GM19463 (cell line): ENCODE results near the gene RSRC1.
A peak's percentile ranks its signal among the peaks of the same experiment; 100 is the strongest.
"Not testable (repeated sequence)": the region's sequence is repeated elsewhere in the genome, so short reads cannot be mapped to it uniquely, and the experiment has no call there.

Experiments
- ATAC-seq: cut with Tn5 transposase; IDR thresholded peaks from one replicate; pipeline ENCODE4 v1.9.1; 2021; ENCODE audit warnings: mild to moderate bottlenecking, moderate library complexity; ENCODE audit not compliant: unreplicated experiment

The RSRC1 gene

DNA sequence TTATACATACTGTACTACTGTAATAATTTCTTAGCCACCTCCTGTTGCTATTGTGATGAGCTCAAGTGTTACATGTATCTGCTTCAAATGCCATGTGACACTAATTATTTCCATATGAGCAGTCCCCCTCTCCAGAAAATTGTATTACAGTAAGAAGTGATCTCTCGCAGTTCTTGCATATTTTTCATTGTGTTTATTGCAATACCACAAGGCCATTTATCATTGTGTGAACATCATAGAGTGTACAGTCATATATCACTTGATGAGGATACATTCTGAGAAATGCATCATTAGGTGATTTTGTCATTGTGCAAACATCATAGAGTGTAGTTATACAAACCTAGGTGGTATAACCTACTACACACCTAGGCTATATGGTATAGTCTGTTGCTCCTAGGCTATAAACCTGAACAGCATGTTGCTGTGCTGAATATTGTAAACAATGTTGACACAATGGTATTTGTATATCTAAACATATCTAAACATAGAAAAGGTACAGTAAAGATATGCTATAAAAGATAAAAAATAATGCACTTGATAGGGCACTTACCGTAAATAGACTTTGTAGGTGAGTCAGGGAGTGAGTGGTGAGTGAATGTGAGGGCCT, 271.5 kb downstream of the RSRC1 start:
- ATAC-seq, result no peak

GRCh38 chr3:158382479-158382878, 272.6 kb downstream of the RSRC1 start:
- ATAC-seq, result no peak

DNA sequence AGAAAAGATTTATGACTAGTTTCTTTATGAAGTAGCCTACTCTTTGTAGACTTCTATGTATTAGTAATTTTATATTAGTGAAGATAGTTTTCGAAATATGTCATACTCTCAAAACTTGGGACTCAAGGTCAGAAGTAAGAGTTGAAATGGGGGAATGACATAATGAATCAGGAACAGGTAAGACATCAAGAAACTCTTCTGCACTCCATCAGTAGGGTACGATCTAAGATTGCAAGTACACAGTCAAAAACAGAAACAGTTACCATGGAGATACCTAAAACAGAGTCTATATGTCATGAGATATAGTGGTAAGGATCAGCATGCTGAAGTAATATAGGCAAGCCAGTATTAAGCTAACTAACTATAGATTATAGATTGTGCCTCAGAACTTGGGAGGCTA, 274.1 kb downstream of the RSRC1 start:
- no peak for ATAC-seq

DNA sequence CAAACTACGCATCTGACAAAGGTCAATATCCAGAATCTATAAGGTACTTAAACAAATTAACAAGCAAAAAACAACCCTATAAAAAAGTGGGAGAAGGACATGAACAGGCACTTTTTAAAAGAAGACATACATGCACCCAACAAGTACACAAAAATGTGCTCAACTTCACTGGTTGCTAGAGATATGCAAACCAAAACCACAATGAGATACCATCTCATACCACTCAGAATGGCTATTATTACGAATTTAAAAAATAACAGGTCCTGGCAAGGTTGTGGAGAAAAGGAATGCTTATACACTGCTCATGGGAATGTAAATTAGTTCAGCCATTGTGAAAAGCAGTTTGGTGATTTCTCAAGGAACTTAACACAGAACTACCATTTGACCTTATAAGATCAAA, 285.5 kb downstream of the RSRC1 start:
- no peak for ATAC-seq

DNA sequence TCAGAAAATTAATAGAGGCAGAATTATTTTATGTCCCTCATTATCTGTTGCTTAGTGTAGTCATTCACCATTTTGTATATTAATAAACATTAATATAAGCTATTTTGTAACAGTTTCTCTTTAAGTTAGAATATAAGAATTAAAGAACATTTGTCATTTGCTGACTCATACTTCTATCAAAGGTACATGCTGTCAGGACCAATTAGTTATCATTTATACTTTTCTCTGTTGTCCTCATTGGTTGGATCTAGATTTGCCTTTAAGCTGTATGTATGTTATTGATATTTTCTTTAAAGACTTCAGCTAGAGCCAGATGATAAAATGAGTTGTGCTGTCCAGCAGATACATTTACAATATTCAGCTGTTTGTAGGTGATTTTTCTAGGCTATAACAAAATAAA, 292.7 kb downstream of the RSRC1 start:
- no peak for ATAC-seq

GRCh38 chr3:158403013-158403412, 293.1 kb downstream of the RSRC1 start:
- ATAC-seq, result no peak

DNA sequence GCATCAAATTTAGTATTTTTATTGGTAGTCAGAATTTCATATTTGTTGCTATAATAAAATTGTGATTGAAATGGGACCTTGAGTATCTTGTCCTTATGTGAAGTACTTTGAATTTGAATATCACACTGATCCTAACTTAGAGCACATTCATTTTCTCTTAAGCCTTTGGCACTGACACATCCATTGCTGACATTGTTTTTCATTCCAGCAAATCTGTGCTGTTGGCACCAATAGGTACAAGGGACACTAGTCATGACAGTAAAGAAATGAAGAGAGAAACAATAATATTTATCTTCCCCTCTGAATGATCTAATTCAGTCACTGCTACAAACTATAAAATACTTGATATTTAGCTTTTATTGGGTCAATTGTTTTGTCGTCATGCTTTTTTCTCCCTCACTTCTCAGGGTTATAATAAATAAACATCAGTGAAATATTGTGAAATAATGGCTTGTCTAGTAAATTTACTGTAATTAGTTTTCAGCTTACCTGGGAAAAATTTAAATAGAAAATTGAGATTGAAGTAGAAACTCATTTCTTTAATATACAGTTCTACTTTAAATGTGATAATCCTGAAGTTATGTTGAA, 294.3 kb downstream of the RSRC1 start:
- ATAC-seq, result no peak

- ATAC-seq, result no peak
Observed at GRCh38 chr3:158405507-158405906, 295.6 kb downstream of the RSRC1 start.

DNA sequence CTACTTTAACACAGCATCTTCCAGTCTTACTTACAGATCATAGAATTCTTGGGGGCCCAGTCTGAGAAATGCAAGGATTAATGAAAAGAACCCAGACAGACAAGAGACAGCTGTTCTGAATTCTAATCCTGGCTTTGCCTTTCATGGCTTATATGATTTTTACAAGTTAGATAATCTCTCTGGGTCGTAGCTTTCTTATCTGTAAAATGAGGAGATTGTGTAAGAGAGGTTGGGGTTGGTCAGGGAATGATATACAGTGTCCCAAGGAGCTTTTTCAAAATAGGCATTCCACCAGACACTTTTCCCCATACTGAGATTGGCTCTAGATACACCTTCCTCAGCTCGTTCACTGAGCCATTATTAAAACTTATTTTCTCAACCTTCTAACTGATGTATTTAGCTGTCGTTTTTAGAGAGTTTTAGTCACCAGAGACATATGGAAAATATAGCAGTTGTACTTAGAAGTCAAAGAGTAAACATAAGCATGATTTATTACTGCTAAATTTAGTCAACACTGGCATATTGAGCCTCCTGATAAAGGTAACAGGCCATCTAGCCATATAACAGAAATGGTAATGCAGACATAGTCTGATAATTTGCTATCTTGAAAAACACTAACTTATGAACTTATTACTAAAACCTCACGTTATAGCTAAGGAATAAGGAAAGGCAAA, 298.1 kb downstream of the RSRC1 start:
- ATAC-seq, result no peak

DNA sequence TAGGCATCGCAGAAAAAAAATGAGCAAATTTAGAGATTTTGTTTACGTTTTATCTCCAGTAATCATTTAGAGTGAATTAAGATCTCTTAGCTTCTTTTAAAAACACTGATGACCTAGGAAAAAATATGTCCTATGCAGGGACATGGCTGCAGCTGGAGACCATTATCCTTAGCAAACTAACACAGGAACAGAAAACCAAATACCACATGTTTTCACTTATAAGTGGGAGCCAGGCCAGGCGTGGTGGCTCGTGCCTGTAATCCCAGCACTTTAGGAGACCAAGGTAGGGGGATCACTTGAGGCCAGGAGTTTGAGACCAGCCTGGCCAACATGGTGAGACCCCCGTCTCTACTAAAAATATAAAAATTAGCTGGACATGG, 298.6 kb downstream of the RSRC1 start:
- ATAC-seq, result not testable (repeated sequence)

GRCh38 chr3:158418035-158418434, 308.1 kb downstream of the RSRC1 start:
- no peak for ATAC-seq

GRCh38 chr3:158419820-158420653, 310.1 kb downstream of the RSRC1 start:
- ATAC-seq, result peak; percentile 30

- peak; percentile 91 for ATAC-seq
Observed at GRCh38 chr3:158420654-158421396, 310.9 kb downstream of the RSRC1 start.

- ATAC-seq, result no peak
Observed at GRCh38 chr3:158430448-158430847, 320.6 kb downstream of the RSRC1 start.

DNA sequence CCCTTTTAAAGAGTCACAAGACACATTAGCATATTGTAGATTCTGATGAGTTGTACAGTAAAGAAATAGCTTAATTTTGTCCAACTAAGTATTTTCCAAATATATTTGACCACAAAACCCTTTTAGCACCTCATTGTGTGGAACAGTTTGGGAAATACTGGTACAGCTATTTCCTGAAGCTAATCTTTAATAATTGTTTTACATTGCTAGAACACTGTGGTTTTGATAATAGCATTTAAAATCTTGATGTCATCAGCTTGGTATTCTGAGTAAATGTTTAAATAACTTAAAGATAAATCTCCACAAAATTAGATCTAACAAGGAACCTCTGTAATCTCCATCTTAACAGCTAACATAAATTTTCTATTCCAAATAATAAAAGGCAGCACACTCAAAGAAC, 321.1 kb downstream of the RSRC1 start:
- ATAC-seq, result no peak

DNA sequence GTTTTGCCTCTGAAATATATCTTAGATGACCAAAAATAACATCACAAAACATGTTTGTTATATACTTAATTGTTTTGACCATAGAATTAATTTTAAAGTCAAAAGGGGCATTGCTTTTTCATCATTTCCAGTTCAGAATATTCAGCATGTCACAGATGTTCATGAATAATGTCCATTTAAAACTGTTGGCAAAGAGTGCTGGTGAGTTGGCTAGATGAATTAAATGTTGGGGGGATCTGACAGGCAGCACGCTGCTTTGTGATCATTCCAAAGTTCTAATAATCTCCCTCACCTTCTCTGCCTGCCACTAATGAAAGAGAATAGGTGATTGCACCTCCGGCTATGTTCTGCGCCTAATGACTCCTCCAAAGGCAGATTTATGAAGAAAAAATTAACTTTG, 321.9 kb downstream of the RSRC1 start:
- no peak for ATAC-seq

- peak; percentile 95 for ATAC-seq
Observed at GRCh38 chr3:158434412-158435038, 324.6 kb downstream of the RSRC1 start.

GRCh38 chr3:158443632-158444031, 333.7 kb downstream of the RSRC1 start:
- peak; percentile 95 for ATAC-seq

DNA sequence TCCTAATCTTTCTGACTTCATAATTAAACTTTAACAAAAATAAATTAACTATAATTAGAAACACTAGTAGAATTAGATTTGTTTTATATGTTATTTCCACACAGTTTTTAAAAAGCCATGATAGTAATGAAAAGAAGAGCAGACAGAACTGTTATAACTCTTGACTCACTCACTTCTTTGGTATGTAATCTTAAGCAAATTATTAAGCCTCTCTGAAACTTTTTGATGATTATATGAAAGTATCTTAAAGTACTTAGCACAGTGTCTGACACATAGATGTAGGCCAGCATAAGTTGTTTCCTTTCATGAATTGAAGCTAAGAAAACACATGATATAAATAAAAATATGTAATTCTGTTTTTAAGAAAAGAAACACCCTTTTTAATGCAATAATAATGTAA, 337.5 kb downstream of the RSRC1 start:
- ATAC-seq, result no peak

- no peak for ATAC-seq
Observed at GRCh38 chr3:158451405-158452055, 341.6 kb downstream of the RSRC1 start.
